K562 (cell line): ENCODE measurements around the gene SOCS4. TPM values are rescaled to one million over a fixed set of nuclear protein-coding genes. Genes with fewer than 3 reads are reported as not detected.

Source experiments
- ATAC-seq: fragments of 200-7000 bp; cut with Tn5 transposase; 3 replicates; pipeline ENCODE4 v1.9.1; 2020; ENCODE audit warnings: moderate library complexity
- BruUV-seq: library from RNA; stranded (reverse); fragments of 400-500 nt; replicated peaks from 2 replicates; lab custom pipeline; 2021; lab: Mats Ljungman, UMichigan
- CTCF ChIA-PET: fragments of 300-600 bp; formaldehyde crosslinking; extraction: SDS; loops from one replicate; lab custom pipeline; 2021; ENCODE audit warnings: low intra/inter-chr PET ratio; lab: Yijun Ruan, JAX
- POLR2A ChIA-PET: fragments of 300-600, 350-650 bp; sonication (Branson Sonifier 250); formaldehyde crosslinking; extraction: SDS; loops from one replicate; lab custom pipeline; 2021; ENCODE audit warnings: antibody characterized with exemption, inconsistent platforms; lab: Yijun Ruan, JAX
- DNase-seq, 4 experiments: peaks; one replicate each; pipeline versions ENCODE4 v3.0.0 to v3.0.0-alpha.2; 2011 to 2018; ENCODE audit warnings: low spot score in 3 of 4, mixed read lengths in 3 of 4; ENCODE audit errors: extremely low read depth in 1 of 4
- FAIRE-seq: peaks from 2 replicates; lab custom pipeline; 2011; peaks lifted over from hg19 to GRCh38; lab: Jason Lieb, UNC
- H2AFZ ChIP-seq: 2 replicates; pipeline ENCODE4 v1.6.0; 2011; ENCODE audit warnings: low read depth, low read length, control low read depth, inconsistent platforms
- H3K27ac ChIP-seq: fragments of 200-600 bp; 3 replicates; pipeline ENCODE4 v1.8.0; 2011; ENCODE audit warnings: low read depth, mild to moderate bottlenecking, control low read depth, inconsistent platforms, low read length, moderate library complexity, mixed read lengths; ENCODE audit errors: extremely low read depth
- H3K27me3 ChIP-seq, 2 experiments: fragments of 300-600 bp in 1 of 2; 2 replicates in 1 of 2; 3 replicates in 1 of 2; pipeline versions ENCODE4 v1.6.0 to v1.8.0; 2011; ENCODE audit warnings: inconsistent platforms in 2 of 2, low read length in 2 of 2, mild to moderate bottlenecking in 1 of 2, mixed read lengths in 1 of 2, moderate library complexity in 1 of 2; ENCODE audit not compliant: control insufficient read depth in 2 of 2, insufficient read depth in 2 of 2
- H3K36me3 ChIP-seq: fragments of 300-600 bp; 3 replicates; pipeline ENCODE4 v1.8.0; 2011; ENCODE audit warnings: mild to moderate bottlenecking, low read length, inconsistent platforms; ENCODE audit not compliant: control insufficient read depth, insufficient read depth
- H3K4me1 ChIP-seq, 2 experiments: fragments of 200-600 bp in 1 of 2; replicated peaks in 1 of 2; 2 replicates in 1 of 2; 3 replicates in 1 of 2; pipeline versions ENCODE4 v1.5.1 to v1.8.0; 2011; ENCODE audit warnings: inconsistent platforms in 2 of 2, low read length in 2 of 2, mild to moderate bottlenecking in 1 of 2, mixed read lengths in 1 of 2, moderate library complexity in 1 of 2; ENCODE audit not compliant: control insufficient read depth in 2 of 2, insufficient read depth in 2 of 2
- H3K4me2 ChIP-seq: 2 replicates; pipeline ENCODE4 v1.6.1; 2011; ENCODE audit warnings: low read length, control low read depth, inconsistent platforms, mixed read lengths; ENCODE audit not compliant: insufficient read depth
- H3K4me3 ChIP-seq: fragments of 200-600 bp; sonication (generic), shearing (Covaris generic); 2 replicates; pipeline ENCODE4 v1.5.1; 2016; ENCODE audit warnings: control low read depth, inconsistent platforms
- H3K79me2 ChIP-seq: fragments of 200-600 bp; 3 replicates; pipeline ENCODE4 v1.8.0; 2011; ENCODE audit warnings: low read length, inconsistent platforms; ENCODE audit not compliant: control insufficient read depth, insufficient read depth
- H3K9ac ChIP-seq, 2 experiments: 2 replicates each; pipeline versions ENCODE4 v1.6.0 to v1.6.1; 2011; ENCODE audit warnings: low read depth in 2 of 2, low read length in 2 of 2, control low read depth in 1 of 2, inconsistent platforms in 1 of 2, mild to moderate bottlenecking in 1 of 2, mixed read lengths in 1 of 2; ENCODE audit not compliant: insufficient read depth in 1 of 2
- H3K9me1 ChIP-seq: one replicate; pipeline ENCODE4 v1.6.0; 2011; ENCODE audit warnings: inconsistent platforms, mild to moderate bottlenecking, low read length, moderate library complexity; ENCODE audit not compliant: control insufficient read depth, insufficient read depth
- H3K9me3 ChIP-seq: replicated peaks from 2 replicates; pipeline ENCODE4 v1.5.1; 2011; ENCODE audit warnings: low read depth, low read length, inconsistent platforms; ENCODE audit not compliant: control insufficient read depth, insufficient read depth
- H4K20me1 ChIP-seq: replicated peaks from 2 replicates; pipeline ENCODE4 v1.6.1; 2011; ENCODE audit warnings: low read length, inconsistent platforms, mixed read lengths; ENCODE audit not compliant: control insufficient read depth, insufficient read depth
- CBFB ChIP-seq: sonication (generic); formaldehyde crosslinking; IDR thresholded peaks from 2 replicates; pipeline ENCODE4 v1.4.0; 2020; ENCODE audit warnings: mild to moderate bottlenecking, missing genetic modification reagents
- GTF3C2 ChIP-seq: IDR thresholded peaks from 3 replicates; pipeline ENCODE4 v1.6.1; 2011; ENCODE audit warnings: borderline replicate concordance, mild to moderate bottlenecking, moderate library complexity; ENCODE audit not compliant: insufficient read length; ENCODE audit errors: extremely low read depth
- PHF21A ChIP-seq: fragments of 450-650 bp; IDR thresholded peaks from 2 replicates; pipeline ENCODE4 v1.6.1; 2017; ENCODE audit warnings: low read depth, borderline replicate concordance
- RUNX1 ChIP-seq: sonication (generic); IDR thresholded peaks from 2 replicates; pipeline ENCODE4 v1.6.1; 2016; ENCODE audit warnings: antibody characterized with exemption, low read depth
- SMAD4 ChIP-seq: fragments of 250-450 bp; sonication (Bioruptor Pico); conservative IDR thresholded peaks from 2 replicates; pipeline ENCODE4 v1.8.0; 2021; ENCODE audit warnings: inconsistent platforms, mild to moderate bottlenecking, moderate library complexity
- ZBTB40 ChIP-seq, 2 experiments: fragments of 450-650 bp in 1 of 2; sonication (generic) in 1 of 2; formaldehyde crosslinking in 1 of 2; IDR thresholded peaks; 2 replicates each; pipeline versions ENCODE4 v1.7.1 to v1.9.0; 2016 to 2022; ENCODE audit warnings: inconsistent platforms in 1 of 2, mild to moderate bottlenecking in 1 of 2, missing genetic modification reagents in 1 of 2
- ZSCAN32 ChIP-seq: fragments of 450-650 bp; formaldehyde crosslinking; IDR thresholded peaks from 2 replicates; pipeline ENCODE4 v1.4.0; 2020; ENCODE audit warnings: mild to moderate bottlenecking, moderate library complexity
- whole genome bisulfite sequencing: fragments of 100-300 bp; shearing (Covaris generic); methylation state at CpG from one replicate; pipeline ENCODE4 v1.1.6; 2016; ENCODE audit warnings: low coverage, mixed read lengths; ENCODE audit not compliant: insufficient coverage; ENCODE audit errors: missing lambda C conversion rate; 5-methylcytosine and 5-hydroxymethylcytosine counted together
- in situ Hi-C: fragments of 300-500 bp; cut with MboI; formaldehyde crosslinking; loops from 4 replicates; pipeline ENCODE4 v1.15.0; 2018; ENCODE audit warnings: inconsistent platforms, mixed read lengths
- intact Hi-C: fragments of 100-400 bp; cut with micrococcal nuclease; formaldehyde crosslinking; loops from 2 replicates; pipeline ENCODE4 v1.14.2; 2022
- polyA plus RNA-seq, 8 experiments: library from polyadenylated mRNA; depleted of rRNA in 4 of 8; stranded (reverse) in 5 of 8; unstranded in 3 of 8; fragments of >200 nt; fragmentation: Nextera tagmentation in 2 of 8; fragmentation: Illumina TruSeq in 1 of 8; extraction: Ambion mirVana in 2 of 8; extraction: Trizol in 1 of 8; gene quantifications; 2 replicates each; pipeline versions ENCODE4 v1.2.1 to v1.2.3, GENCODE V29; 2011 to 2014; ENCODE audit warnings: inconsistent platforms in 1 of 8, missing spikeins in 1 of 8
- total RNA-seq, 7 experiments: library from RNA; depleted of rRNA in 6 of 7; stranded (reverse); fragments of >200 nt in 6 of 7; fragmentation: Illumina TruSeq in 2 of 7; extraction: Trizol in 2 of 7; gene quantifications; 2 replicates each; pipeline versions ENCODE4 v1.2.1 to v1.2.3, GENCODE V29; 2011 to 2021; ENCODE audit warnings: low replicate concordance in 1 of 7

SOCS4 gene
- total and polyA plus RNA-seq, 9 of the 15 experiments (the other 6 are each of a cell fraction or from before 2014, with no cell fraction given) = 2.6 to 12.7 (median 9.7) TPM

DNA sequence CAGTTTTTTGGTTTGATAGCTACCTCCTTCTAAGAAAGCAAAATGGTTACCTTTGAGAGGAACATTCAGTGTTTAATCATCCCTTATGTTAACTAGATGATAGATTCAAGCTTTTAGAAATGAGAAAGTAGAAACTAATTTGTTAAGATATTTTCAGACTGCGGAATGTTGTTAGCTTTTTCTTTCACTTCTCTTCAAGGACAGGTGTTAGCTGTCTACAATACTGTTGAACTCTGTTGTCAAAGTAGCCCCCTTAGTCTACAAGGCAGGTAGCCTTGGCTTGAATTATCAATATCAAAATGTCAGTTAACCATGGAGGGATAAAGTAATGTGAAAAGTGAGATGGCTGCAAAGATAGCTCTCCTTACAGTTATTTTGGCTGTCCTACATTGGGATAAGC is 39.2 kb downstream of the SOCS4 start:
- H3K36me3 ChIP-seq = peaks cover 52% of the 10 kb centered on the region; the same call in 2 of the 3 replicates
- 100% methylated on average over 1 of the region's 1 CpG for WGBS
- POLR2A ChIA-PET = interaction anchor here (0.9 to 4.1 kb wide), 5 partner anchors 11 to 37 kb away, joined by 3 to 22 read pairs (median 4); partner anchors contain the start of gene MAPK1IP1L

More for the DNA sequence above, 39.2 kb downstream of the SOCS4 start:
- H3K4me3 ChIP-seq = no peak overlapping the region
- intact Hi-C loops = no loop called here
- CTCF ChIA-PET = no interaction called here
- no peaks in the 10 kb centered on the region for H3K27me3 ChIP-seq
- H3K4me1 ChIP-seq = peaks cover 0 to 3% of the 10 kb centered on the region in 2 experiments; a peak in 1 of 5 replicates
- H3K4me2 ChIP-seq = no peak overlapping the region
- DNase-seq (no peak), FAIRE-seq (no peak), ATAC-seq (no peak)
- TF ChIP-seq CBFB (CRISPR knock-in tag) = no peak
- no peak for TF ChIP-seq SMAD4 (CRISPR knock-in tag)
- TF ChIP-seq RUNX1 = no peak
- TF ChIP-seq GTF3C2 = no peak
- no peak for TF ChIP-seq ZBTB40 (IDR thresholded peaks at IDR 0.05)
- TF ChIP-seq ZBTB40 (CRISPR knock-in tag; IDR thresholded peaks at IDR 0.05) = no peak
- no peak for TF ChIP-seq PHF21A
- TF ChIP-seq ZSCAN32 (CRISPR knock-in tag) = no peak
- H2AFZ ChIP-seq = no peak overlapping the region
- in situ Hi-C loops = no loop called here
- peaks cover 6% of the 10 kb centered on the region; the same call in 2 of the 3 replicates for H3K79me2 ChIP-seq
- H3K9ac ChIP-seq = no peak overlapping the region
- H3K9me1 ChIP-seq = no peaks in the 10 kb centered on the region
- no TSS peak for BruUV-seq
- no peaks in the 10 kb centered on the region for H3K9me3 ChIP-seq
- H3K27ac ChIP-seq = no peak overlapping the region
- H4K20me1 ChIP-seq = no peaks in the 10 kb centered on the region
